H1 (cell line): ENCODE measurements around the gene GGN. TPM values are rescaled to one million over a fixed set of nuclear protein-coding genes. Genes with fewer than 3 reads are reported as not detected.

ENCODE experiments used
- CTCF ChIA-PET: fragments of 300-600 bp; sonication (Branson Sonifier 250); formaldehyde crosslinking; loops from one replicate; lab custom pipeline; 2021; ENCODE audit not compliant: partially characterized antibody; lab: Charles Lee
- POLR2A ChIA-PET: fragments of 300-600 bp; sonication (Branson Sonifier 250); formaldehyde crosslinking; loops from one replicate; lab custom pipeline; 2021; ENCODE audit warnings: inconsistent platforms; ENCODE audit not compliant: partially characterized antibody; lab: Charles Lee
- DNase-seq, 2 experiments: peaks; one replicate each; pipeline versions ENCODE4 v3.0.0 to v3.0.0-alpha.2; 2010 to 2022; ENCODE audit warnings: low spot score in 2 of 2, low read depth in 1 of 2, mixed read lengths in 1 of 2
- FAIRE-seq: peaks from 2 replicates; lab custom pipeline; 2011; peaks lifted over from hg19 to GRCh38; lab: Jason Lieb, UNC
- H2AFZ ChIP-seq: 2 replicates; pipeline ENCODE4 v1.8.1; 2012; ENCODE audit warnings: low read length, inconsistent platforms
- H2AK5ac ChIP-seq: 2 replicates; pipeline ENCODE4 v1.6.1; 2013; ENCODE audit warnings: low read depth, low read length
- H2BK120ac ChIP-seq: replicated peaks from 2 replicates; pipeline ENCODE3; 2013; ENCODE audit warnings: low read depth, low read length, inconsistent platforms
- H2BK12ac ChIP-seq: 2 replicates; pipeline ENCODE4 v1.6.1; 2013; ENCODE audit warnings: low read depth, low read length
- H2BK15ac ChIP-seq: 2 replicates; pipeline ENCODE4 v1.6.1; 2013; ENCODE audit warnings: low read length
- H2BK20ac ChIP-seq: 2 replicates; pipeline ENCODE4 v1.6.1; 2013; ENCODE audit warnings: low read length
- H2BK5ac ChIP-seq: 2 replicates; pipeline ENCODE4 v1.6.1; 2013; ENCODE audit warnings: low read depth, low read length
- H3K14ac ChIP-seq: 2 replicates; pipeline ENCODE4 v1.6.1; 2013; ENCODE audit warnings: inconsistent platforms; ENCODE audit not compliant: insufficient read length
- H3K18ac ChIP-seq: 2 replicates; pipeline ENCODE4 v1.6.1; 2013; ENCODE audit warnings: low read length; ENCODE audit errors: extremely low read depth
- H3K23ac ChIP-seq: 2 replicates; pipeline ENCODE4 v1.6.1; 2013; ENCODE audit warnings: inconsistent platforms; ENCODE audit not compliant: insufficient read length
- H3K23me2 ChIP-seq: 2 replicates; pipeline ENCODE4 v1.6.1; 2013; ENCODE audit warnings: low read depth, low read length
- H3K27ac ChIP-seq: 2 replicates; pipeline ENCODE4 v1.6.1; 2011; ENCODE audit warnings: low read depth, low read length, inconsistent platforms
- H3K27me3 ChIP-seq, 4 experiments: replicated peaks in 1 of 4; 1 replicate in 1 of 4; 2 replicates in 3 of 4; pipeline versions ENCODE4 v1.6.1 to v1.8.1; 2011 to 2013; ENCODE audit warnings: low read length in 3 of 4, mild to moderate bottlenecking in 3 of 4, inconsistent platforms in 2 of 4, mixed read lengths in 2 of 4, moderate library complexity in 1 of 4; ENCODE audit not compliant: control insufficient read depth in 3 of 4, insufficient read depth in 3 of 4; ENCODE audit errors: extremely low read depth in 1 of 4
- H3K36me3 ChIP-seq, 4 experiments: 2 replicates each; pipeline versions ENCODE4 v1.6.1 to v1.8.1; 2011 to 2013; ENCODE audit warnings: mild to moderate bottlenecking in 4 of 4, low read length in 3 of 4, moderate library complexity in 2 of 4, control low read depth in 1 of 4, inconsistent platforms in 1 of 4; ENCODE audit not compliant: insufficient read depth in 4 of 4, control insufficient read depth in 2 of 4
- H3K4ac ChIP-seq: replicated peaks from 2 replicates; pipeline ENCODE3; 2013; ENCODE audit warnings: low read length, low read depth, mixed read lengths, inconsistent platforms; ENCODE audit not compliant: insufficient read length
- H3K4me1 ChIP-seq, 4 experiments: replicated peaks in 1 of 4; 1 replicate in 1 of 4; 2 replicates in 3 of 4; pipeline versions ENCODE4 v1.6.1 to v1.8.1; 2011 to 2013; ENCODE audit warnings: low read length in 3 of 4, inconsistent platforms in 2 of 4, mixed read lengths in 1 of 4; ENCODE audit not compliant: insufficient read depth in 4 of 4, control insufficient read depth in 3 of 4
- H3K4me2 ChIP-seq, 2 experiments: 2 replicates each; pipeline versions ENCODE4 v1.6.1 to v1.8.1; 2011 to 2013; ENCODE audit warnings: low read depth in 2 of 2, low read length in 2 of 2, control low read depth in 1 of 2, inconsistent platforms in 1 of 2, mild to moderate bottlenecking in 1 of 2; ENCODE audit not compliant: insufficient read depth in 1 of 2
- H3K4me3 ChIP-seq, 4 experiments: fragments of 200-600, 300-600 bp in 1 of 4; sonication (generic), shearing (Covaris generic), sonication (Bioruptor Twin) in 1 of 4; 2 replicates each; pipeline versions ENCODE4 v1.5.1 to v1.8.1; 2011 to 2016; ENCODE audit warnings: low read length in 4 of 4, low read depth in 3 of 4, control low read depth in 2 of 4, inconsistent platforms in 2 of 4, mild to moderate bottlenecking in 2 of 4, mixed read lengths in 1 of 4, moderate library complexity in 1 of 4; ENCODE audit not compliant: insufficient read depth in 2 of 4; ENCODE audit errors: extremely low read depth in 1 of 4
- H3K56ac ChIP-seq: replicated peaks from 2 replicates; pipeline ENCODE3; 2013; ENCODE audit warnings: low read depth, mild to moderate bottlenecking, mixed read lengths, low read length, inconsistent platforms; ENCODE audit not compliant: insufficient read length
- H3K79me1 ChIP-seq: 2 replicates; pipeline ENCODE4 v1.6.1; 2013; ENCODE audit warnings: low read depth, low read length, control low read depth
- H3K79me2 ChIP-seq, 2 experiments: 2 replicates each; pipeline versions ENCODE4 v1.6.1 to v1.8.1; 2012 to 2013; ENCODE audit warnings: low read length in 2 of 2, mild to moderate bottlenecking in 2 of 2, inconsistent platforms in 1 of 2; ENCODE audit not compliant: insufficient read depth in 2 of 2, control insufficient read depth in 1 of 2
- H3K9ac ChIP-seq, 4 experiments: replicated peaks in 1 of 4; 1 replicate in 1 of 4; 2 replicates in 3 of 4; pipeline versions ENCODE4 v1.6.1 to v1.8.1; 2011 to 2013; ENCODE audit warnings: low read depth in 3 of 4, low read length in 3 of 4, control low read depth in 2 of 4, mild to moderate bottlenecking in 2 of 4, moderate library complexity in 2 of 4, inconsistent platforms in 1 of 4; ENCODE audit errors: extremely low read depth in 1 of 4
- H3K9me3 ChIP-seq, 2 experiments: 2 replicates each; pipeline versions ENCODE4 v1.6.1 to v1.8.1; 2012 to 2013; ENCODE audit warnings: mild to moderate bottlenecking in 2 of 2, moderate library complexity in 2 of 2, control low read depth in 1 of 2, inconsistent platforms in 1 of 2, low read depth in 1 of 2, low read length in 1 of 2, mixed read lengths in 1 of 2; ENCODE audit not compliant: insufficient read depth in 2 of 2
- H4K20me1 ChIP-seq, 2 experiments: replicated peaks in 1 of 2; 2 replicates each; pipeline versions ENCODE3 to v1.8.1; 2011 to 2013; ENCODE audit warnings: inconsistent platforms in 2 of 2, low read length in 2 of 2, mild to moderate bottlenecking in 1 of 2; ENCODE audit not compliant: insufficient read depth in 2 of 2, control insufficient read depth in 1 of 2
- H4K5ac ChIP-seq: 2 replicates; pipeline ENCODE4 v1.6.1; 2013; ENCODE audit warnings: low read length, low read depth, mixed read lengths, inconsistent platforms; ENCODE audit not compliant: insufficient read length
- H4K8ac ChIP-seq: 2 replicates; pipeline ENCODE4 v1.8.0; 2013; ENCODE audit warnings: mild to moderate bottlenecking, moderate library complexity, low read length, inconsistent platforms; ENCODE audit not compliant: insufficient read depth; ENCODE audit errors: extremely low read depth
- H4K91ac ChIP-seq: replicated peaks from 2 replicates; pipeline ENCODE3; 2013; ENCODE audit warnings: low read length, mixed read lengths, inconsistent platforms; ENCODE audit not compliant: insufficient read length
- BACH1 ChIP-seq: IDR thresholded peaks from 2 replicates; pipeline ENCODE4 v1.6.1; 2012; ENCODE audit warnings: low read length, improper control_type of control experiment
- CHD2 ChIP-seq: IDR thresholded peaks from 2 replicates; pipeline ENCODE4 v1.6.1; 2012; ENCODE audit warnings: low read length, improper control_type of control experiment
- CREB1 ChIP-seq: IDR thresholded peaks from 2 replicates; pipeline ENCODE4 v1.6.1; 2012; ENCODE audit warnings: inconsistent platforms
- EZH2 ChIP-seq: fragments of 200-600 bp; sonication (generic); IDR thresholded peaks from 2 replicates; pipeline ENCODE4 v1.7.1; 2012; ENCODE audit warnings: low read depth, mild to moderate bottlenecking, moderate library complexity, low read length, inconsistent platforms; ENCODE audit not compliant: severe bottlenecking
- KDM1A ChIP-seq: fragments of 200-600, 300-600 bp; sonication (generic); IDR thresholded peaks from 2 replicates; pipeline ENCODE4 v1.7.1; 2016; ENCODE audit warnings: mild to moderate bottlenecking, low read length, borderline replicate concordance
- KDM4A ChIP-seq: IDR thresholded peaks from one replicate; pipeline ENCODE4 v1.7.1; 2012; ENCODE audit warnings: low read depth, mild to moderate bottlenecking, moderate library complexity, low read length, inconsistent platforms; ENCODE audit not compliant: severe bottlenecking
- NRF1 ChIP-seq: IDR thresholded peaks from 2 replicates; pipeline ENCODE4 v1.6.1; 2011; ENCODE audit warnings: mild to moderate bottlenecking, low read depth, low read length, improper control_type of control experiment
- RFX5 ChIP-seq: IDR thresholded peaks from 2 replicates; pipeline ENCODE4 v1.6.1; 2011; ENCODE audit warnings: low read depth, low read length, improper control_type of control experiment, borderline replicate concordance
- RNF2 ChIP-seq: fragments of 200-900, 300-1000 bp; sonication (generic); IDR thresholded peaks from 2 replicates; pipeline ENCODE4 v1.7.1; 2016; ENCODE audit warnings: borderline replicate concordance, low read depth, mild to moderate bottlenecking, antibody characterized with exemption, low read length; ENCODE audit not compliant: poor library complexity, severe bottlenecking; ENCODE audit errors: missing control alignments
- SP2 ChIP-seq: IDR thresholded peaks from 2 replicates; pipeline ENCODE4 v1.6.1; 2012; ENCODE audit warnings: mild to moderate bottlenecking, low read length, inconsistent platforms
- SRF ChIP-seq: IDR thresholded peaks from 2 replicates; pipeline ENCODE4 v1.6.1; 2011; ENCODE audit warnings: mild to moderate bottlenecking, low read depth, low read length, moderate library complexity
- SUZ12 ChIP-seq: fragments of 200-600 bp; sonication (generic); IDR thresholded peaks from 2 replicates; pipeline ENCODE4 v1.6.1; 2012; ENCODE audit warnings: mild to moderate bottlenecking, inconsistent platforms, low read length, moderate library complexity, mixed read lengths
- TAF1 ChIP-seq: IDR thresholded peaks from 2 replicates; pipeline ENCODE4 v1.6.1; 2011; ENCODE audit warnings: mild to moderate bottlenecking, low read depth, low read length
- TAF7 ChIP-seq: optimal IDR thresholded peaks from 2 replicates; pipeline ENCODE3; 2011; ENCODE audit warnings: low read depth, mild to moderate bottlenecking, inconsistent platforms, low read length, moderate library complexity, borderline replicate concordance
- TCF12 ChIP-seq: IDR thresholded peaks from 2 replicates; pipeline ENCODE4 v1.6.1; 2011; ENCODE audit warnings: low read depth, mild to moderate bottlenecking, low read length
- WGBS, 2 experiments: shearing (Covaris generic) in 1 of 2; methylation state at CpG; one replicate each; pipeline versions ENCODE4 v1.1.6 to v1.1.7; 2013 to 2015; ENCODE audit warnings: low lambda C conversion rate in 2 of 2, mixed read lengths in 2 of 2, inconsistent platforms in 1 of 2, low coverage in 1 of 2, missing lambda C conversion rate in 1 of 2; ENCODE audit not compliant: insufficient replicate concordance in 2 of 2, insufficient coverage in 1 of 2, insufficient read length in 1 of 2; ENCODE audit errors: extremely low coverage in 1 of 2, missing lambda C conversion rate in 1 of 2; 5-methylcytosine and 5-hydroxymethylcytosine counted together
- polyA plus RNA-seq, 7 experiments: library from polyadenylated mRNA; depleted of rRNA in 3 of 7; stranded (reverse) in 5 of 7; unstranded in 2 of 7; fragments of >200 nt in 5 of 7; fragments of 200-250 nt in 2 of 7; gene quantifications; 1 replicate in 5 of 7; 2 replicates in 1 of 7; 4 replicates in 1 of 7; pipeline versions ENCODE4 v1.2.1 to v1.2.3, GENCODE V29; 2011 to 2013; ENCODE audit warnings: missing spikeins in 2 of 7, mixed read lengths in 2 of 7
- total RNA-seq: library from RNA; stranded (reverse); fragmentation: NEBNext Ultra II Directional; extraction: Animal tissue kit (Norgen Biotek cat#: 25700); gene quantifications from 2 replicates; pipeline ENCODE4 v1.2.1, GENCODE V29; 2021

Gene GGN
- total and polyA plus RNA-seq, 2 of the 8 experiments (the other 6 are each of a cell fraction or from before 2014, with no cell fraction given) = 0.47 to 1.2 TPM

DNA sequence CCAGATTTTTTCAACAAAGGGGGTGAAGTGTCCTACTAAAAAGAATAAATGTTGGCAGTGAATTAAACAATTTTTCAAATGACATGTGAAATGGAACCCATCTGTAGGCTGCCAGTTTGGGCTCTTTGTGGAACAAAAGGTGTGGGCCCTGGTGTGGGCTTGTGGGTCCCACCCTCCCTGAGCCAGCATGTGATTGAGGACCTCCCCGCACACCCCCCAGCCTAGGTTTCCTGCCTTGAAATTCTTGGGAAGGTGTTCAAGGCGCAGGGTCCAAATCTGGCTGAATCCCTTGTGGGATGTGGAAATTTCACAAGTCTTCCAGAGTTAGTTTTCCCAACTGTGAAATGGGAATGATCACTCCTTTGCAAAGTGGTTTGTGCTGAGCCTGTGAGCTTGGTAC, 4.1 kb downstream of the GGN start:
- Histone ChIP-seq H3K18ac (no peak overlapping the region), H3K9me3 (no peaks in the 10 kb centered on the region), H3K4ac (no peak overlapping the region), H3K36me3 (peaks cover 14 to 26% (median 23%) of the 10 kb centered on the region in 4 experiments; a peak in 7 of 8 replicates), H2BK5ac (no peak overlapping the region), H2BK15ac (no peak overlapping the region), H3K27me3 (no peaks in the 10 kb centered on the region), H3K4me1 (peaks cover 3 to 16% (median 6%) of the 10 kb centered on the region in 4 experiments; a peak in 6 of 7 replicates), H3K56ac (no peak overlapping the region), H2BK12ac (no peak overlapping the region), H3K14ac (no peak overlapping the region), H4K5ac (no peak overlapping the region), H2BK20ac (no peak overlapping the region), H3K4me3 (no peak overlapping the region), H3K9ac (no peak overlapping the region), H2BK120ac (no peak overlapping the region), H4K20me1 (peaks cover 3 to 19% of the 10 kb centered on the region in 2 experiments), H2AK5ac (no peak overlapping the region), H4K91ac (no peak overlapping the region), H4K8ac (no peak overlapping the region), H3K4me2 (no peak overlapping the region), H2AFZ (no peak overlapping the region), H3K27ac (no peak overlapping the region), H3K23ac (no peak overlapping the region), H3K23me2 (peaks cover 7% of the 10 kb centered on the region), H3K79me2 (no peaks in the 10 kb centered on the region), H3K79me1 (no peaks in the 10 kb centered on the region)
- 91% methylated on average over 2 of the region's 2 CpGs; no CpG with 5 or more reads in 1 of the 2 experiments for WGBS, 2 experiments
- FAIRE-seq = no peak
- CTCF ChIA-PET = interaction anchor here (0.6 to 3.2 kb wide), 13 partner anchors 9 to 394 kb away, joined by 3 to 37 read pairs (median 4); partner anchors contain the start of genes CATSPERG and PSMD8
- no peak for DNase-seq
- POLR2A ChIA-PET = interaction anchor here (0.5 to 3.0 kb wide), 8 partner anchors 8 to 150 kb away, joined by 3 to 12 read pairs (median 5); partner anchors contain the start of gene PSMD8
- TF ChIP-seq SUZ12 = no peak
- no peak for TF ChIP-seq SP2
- TF ChIP-seq CHD2 = no peak
- TF ChIP-seq RNF2 = no peak
- no peak for TF ChIP-seq EZH2
- TF ChIP-seq SRF = no peak
- TF ChIP-seq TAF1 = no peak
- no peak for TF ChIP-seq KDM4A
- no peak for TF ChIP-seq BACH1
- no peak for TF ChIP-seq CREB1
- no peak for TF ChIP-seq TCF12
- TF ChIP-seq KDM1A = no peak
- TF ChIP-seq NRF1 = no peak
- TF ChIP-seq TAF7 = no peak
- TF ChIP-seq RFX5 = no peak
